ENCODE measurements around the gene PRLH. TPM values are rescaled to one million over a fixed set of nuclear protein-coding genes. Genes with fewer than 3 reads are reported as not detected.
A peak's percentile ranks its signal among the peaks of the same experiment; 100 is the strongest.

Gene PRLH
- total and polyA plus RNA-seq, 2 of the 13 experiments (the other 11 are each of a cell fraction or from before 2014, with no cell fraction given), result not detected

DNA sequence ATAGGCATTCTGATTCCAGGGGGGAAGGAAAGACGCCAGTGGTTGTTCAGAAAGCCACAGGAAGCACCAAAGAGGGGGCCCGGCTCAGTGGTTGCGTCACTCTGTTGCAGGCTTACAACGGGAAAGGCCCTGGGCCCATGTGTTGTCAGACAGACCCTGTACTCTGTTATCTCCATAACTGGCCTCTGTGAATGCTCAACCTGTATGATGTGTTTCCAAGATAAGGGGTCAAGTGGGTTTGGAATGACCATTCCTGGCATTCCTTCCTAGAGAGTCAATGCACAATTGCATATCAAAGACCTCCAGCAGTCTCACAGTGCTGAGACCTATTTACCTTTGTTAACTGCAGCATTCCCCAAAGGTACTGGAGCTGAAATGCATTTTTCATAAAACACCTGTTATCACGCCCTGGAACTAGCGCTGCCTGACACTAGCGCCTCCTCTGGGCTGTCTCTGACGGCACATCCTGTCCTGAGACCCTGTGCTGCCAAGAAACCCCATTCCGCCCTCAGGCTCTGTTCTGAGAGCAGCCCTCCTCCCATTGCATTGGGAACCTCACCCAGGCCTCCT lies 47.9 kb downstream of the PRLH start (continued):
- TF ChIP-seq ZNF598 (CRISPR knock-in tag; IDR thresholded peaks at IDR 0.05; ENCODE audit: borderline replicate concordance) (no peak), ZNF546 (CRISPR knock-in tag; conservative IDR thresholded peaks at IDR 0.05) (no peak), SIX4 (CRISPR knock-in tag; IDR thresholded peaks at IDR 0.05) (peak; percentile 87; the same call in 1 of the 2 replicates), REPIN1 (CRISPR knock-in tag; IDR thresholded peaks at IDR 0.05; ENCODE audit: borderline replicate concordance, low read depth) (peak; percentile 91), ZKSCAN5 (CRISPR knock-in tag; IDR thresholded peaks at IDR 0.05) (0 out of 2 replicates have a peak, but pooled peaks have one; percentile 58), ZNF572 (CRISPR knock-in tag; IDR thresholded peaks at IDR 0.05) (no peak), ZNF563 (CRISPR knock-in tag; IDR thresholded peaks at IDR 0.05) (no peak; the same call in 1 of the 2 replicates), SYNCRIP (IDR thresholded peaks at IDR 0.05; ENCODE audit: insufficient read depth, low read depth, low read length) (no peak), MAFG (CRISPR knock-in tag; IDR thresholded peaks at IDR 0.05) (no peak), ELF3 (CRISPR knock-in tag; IDR thresholded peaks at IDR 0.05) (peak; percentile 94), ELF1 (CRISPR knock-in tag; IDR thresholded peaks at IDR 0.05) (peak; percentile 63), ZNF205 (CRISPR knock-in tag; IDR thresholded peaks at IDR 0.05) (peak; percentile 90; the same call in 1 of the 2 replicates), NFE2L2 (IDR thresholded peaks at IDR 0.05; ENCODE audit: low read length) (no peak), CREM (IDR thresholded peaks at IDR 0.05) (peak; percentile 94), CREM (CRISPR knock-in tag; IDR thresholded peaks at IDR 0.05) (no peak), MXD4 (CRISPR knock-in tag; IDR thresholded peaks at IDR 0.05) (peak; percentile 92), ZNF549 (CRISPR knock-in tag; IDR thresholded peaks at IDR 0.05) (no peak), ATAD3A (CRISPR knock-in tag; IDR thresholded peaks at IDR 0.05) (no peak), SOX6 (IDR thresholded peaks at IDR 0.05) (no peak), SOX6 (CRISPR knock-in tag; IDR thresholded peaks at IDR 0.05) (peak; percentile 99), SIN3B (IDR thresholded peaks at IDR 0.05; ENCODE audit: low read length) (no peak)
- TF ChIP-seq, protein P1, sequence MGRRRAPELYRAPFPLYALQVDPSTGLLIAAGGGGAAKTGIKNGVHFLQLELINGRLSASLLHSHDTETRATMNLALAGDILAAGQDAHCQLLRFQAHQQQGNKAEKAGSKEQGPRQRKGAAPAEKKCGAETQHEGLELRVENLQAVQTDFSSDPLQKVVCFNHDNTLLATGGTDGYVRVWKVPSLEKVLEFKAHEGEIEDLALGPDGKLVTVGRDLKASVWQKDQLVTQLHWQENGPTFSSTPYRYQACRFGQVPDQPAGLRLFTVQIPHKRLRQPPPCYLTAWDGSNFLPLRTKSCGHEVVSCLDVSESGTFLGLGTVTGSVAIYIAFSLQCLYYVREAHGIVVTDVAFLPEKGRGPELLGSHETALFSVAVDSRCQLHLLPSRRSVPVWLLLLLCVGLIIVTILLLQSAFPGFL (CRISPR knock-in tag; IDR thresholded peaks at IDR 0.05), result no peak
- TF ChIP-seq, protein P2, sequence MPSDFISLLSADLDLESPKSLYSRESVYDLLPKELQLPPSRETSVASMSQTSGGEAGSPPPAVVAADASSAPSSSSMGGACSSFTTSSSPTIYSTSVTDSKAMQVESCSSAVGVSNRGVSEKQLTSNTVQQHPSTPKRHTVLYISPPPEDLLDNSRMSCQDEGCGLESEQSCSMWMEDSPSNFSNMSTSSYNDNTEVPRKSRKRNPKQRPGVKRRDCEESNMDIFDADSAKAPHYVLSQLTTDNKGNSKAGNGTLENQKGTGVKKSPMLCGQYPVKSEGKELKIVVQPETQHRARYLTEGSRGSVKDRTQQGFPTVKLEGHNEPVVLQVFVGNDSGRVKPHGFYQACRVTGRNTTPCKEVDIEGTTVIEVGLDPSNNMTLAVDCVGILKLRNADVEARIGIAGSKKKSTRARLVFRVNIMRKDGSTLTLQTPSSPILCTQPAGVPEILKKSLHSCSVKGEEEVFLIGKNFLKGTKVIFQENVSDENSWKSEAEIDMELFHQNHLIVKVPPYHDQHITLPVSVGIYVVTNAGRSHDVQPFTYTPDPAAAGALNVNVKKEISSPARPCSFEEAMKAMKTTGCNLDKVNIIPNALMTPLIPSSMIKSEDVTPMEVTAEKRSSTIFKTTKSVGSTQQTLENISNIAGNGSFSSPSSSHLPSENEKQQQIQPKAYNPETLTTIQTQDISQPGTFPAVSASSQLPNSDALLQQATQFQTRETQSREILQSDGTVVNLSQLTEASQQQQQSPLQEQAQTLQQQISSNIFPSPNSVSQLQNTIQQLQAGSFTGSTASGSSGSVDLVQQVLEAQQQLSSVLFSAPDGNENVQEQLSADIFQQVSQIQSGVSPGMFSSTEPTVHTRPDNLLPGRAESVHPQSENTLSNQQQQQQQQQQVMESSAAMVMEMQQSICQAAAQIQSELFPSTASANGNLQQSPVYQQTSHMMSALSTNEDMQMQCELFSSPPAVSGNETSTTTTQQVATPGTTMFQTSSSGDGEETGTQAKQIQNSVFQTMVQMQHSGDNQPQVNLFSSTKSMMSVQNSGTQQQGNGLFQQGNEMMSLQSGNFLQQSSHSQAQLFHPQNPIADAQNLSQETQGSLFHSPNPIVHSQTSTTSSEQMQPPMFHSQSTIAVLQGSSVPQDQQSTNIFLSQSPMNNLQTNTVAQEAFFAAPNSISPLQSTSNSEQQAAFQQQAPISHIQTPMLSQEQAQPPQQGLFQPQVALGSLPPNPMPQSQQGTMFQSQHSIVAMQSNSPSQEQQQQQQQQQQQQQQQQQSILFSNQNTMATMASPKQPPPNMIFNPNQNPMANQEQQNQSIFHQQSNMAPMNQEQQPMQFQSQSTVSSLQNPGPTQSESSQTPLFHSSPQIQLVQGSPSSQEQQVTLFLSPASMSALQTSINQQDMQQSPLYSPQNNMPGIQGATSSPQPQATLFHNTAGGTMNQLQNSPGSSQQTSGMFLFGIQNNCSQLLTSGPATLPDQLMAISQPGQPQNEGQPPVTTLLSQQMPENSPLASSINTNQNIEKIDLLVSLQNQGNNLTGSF (CRISPR knock-in tag; IDR thresholded peaks at IDR 0.05), result no peak; the same call in 1 of the 2 replicates
- TF ChIP-seq, protein P3, sequence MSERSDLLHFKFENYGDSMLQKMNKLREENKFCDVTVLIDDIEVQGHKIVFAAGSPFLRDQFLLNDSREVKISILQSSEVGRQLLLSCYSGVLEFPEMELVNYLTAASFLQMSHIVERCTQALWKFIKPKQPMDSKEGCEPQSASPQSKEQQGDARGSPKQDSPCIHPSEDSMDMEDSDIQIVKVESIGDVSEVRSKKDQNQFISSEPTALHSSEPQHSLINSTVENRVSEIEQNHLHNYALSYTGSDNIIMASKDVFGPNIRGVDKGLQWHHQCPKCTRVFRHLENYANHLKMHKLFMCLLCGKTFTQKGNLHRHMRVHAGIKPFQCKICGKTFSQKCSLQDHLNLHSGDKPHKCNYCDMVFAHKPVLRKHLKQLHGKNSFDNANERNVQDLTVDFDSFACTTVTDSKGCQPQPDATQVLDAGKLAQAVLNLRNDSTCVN (CRISPR knock-in tag; IDR thresholded peaks at IDR 0.05; ENCODE audit: borderline replicate concordance), result peak; percentile 71; the same call in 1 of the 2 replicates
- TF ChIP-seq, protein P4, sequence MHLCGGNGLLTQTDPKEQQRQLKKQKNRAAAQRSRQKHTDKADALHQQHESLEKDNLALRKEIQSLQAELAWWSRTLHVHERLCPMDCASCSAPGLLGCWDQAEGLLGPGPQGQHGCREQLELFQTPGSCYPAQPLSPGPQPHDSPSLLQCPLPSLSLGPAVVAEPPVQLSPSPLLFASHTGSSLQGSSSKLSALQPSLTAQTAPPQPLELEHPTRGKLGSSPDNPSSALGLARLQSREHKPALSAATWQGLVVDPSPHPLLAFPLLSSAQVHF (CRISPR knock-in tag; IDR thresholded peaks at IDR 0.05), result no peak
